22Rv1 (cell line): ENCODE data around the gene NFKB1.

Experiments used
- ZFX ChIP-seq: fragments of 450-650 bp; IDR thresholded peaks from 2 replicates; pipeline ENCODE4 v1.6.1; 2017; ENCODE audit warnings: antibody characterized with exemption, borderline replicate concordance
- TF ChIP-seq, protein P1 (sequence below): fragments of 450-650 bp; IDR thresholded peaks from 2 replicates; pipeline ENCODE4 v1.5.1; 2017; ENCODE audit warnings: mild to moderate bottlenecking

DNA sequence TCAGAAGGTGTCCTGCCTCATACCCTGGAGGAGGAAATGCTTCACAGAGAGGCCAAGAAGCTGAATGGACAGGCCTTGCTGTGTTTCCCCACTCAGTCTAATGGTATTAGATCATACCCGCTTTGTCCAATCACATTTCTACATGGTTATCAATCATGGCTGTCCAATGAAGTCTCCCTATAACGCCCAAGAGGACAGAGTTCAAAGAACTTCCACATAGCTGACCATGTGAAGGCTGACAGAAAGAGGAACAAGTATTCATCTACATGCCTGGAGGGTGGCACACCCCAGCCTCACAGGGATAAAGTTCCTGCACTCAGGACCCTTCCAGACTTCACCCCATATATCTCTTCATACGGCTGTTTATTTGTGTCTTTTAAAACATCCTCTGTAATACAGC, 136.2 kb downstream of the NFKB1 start:
- TF ChIP-seq, protein P1, sequence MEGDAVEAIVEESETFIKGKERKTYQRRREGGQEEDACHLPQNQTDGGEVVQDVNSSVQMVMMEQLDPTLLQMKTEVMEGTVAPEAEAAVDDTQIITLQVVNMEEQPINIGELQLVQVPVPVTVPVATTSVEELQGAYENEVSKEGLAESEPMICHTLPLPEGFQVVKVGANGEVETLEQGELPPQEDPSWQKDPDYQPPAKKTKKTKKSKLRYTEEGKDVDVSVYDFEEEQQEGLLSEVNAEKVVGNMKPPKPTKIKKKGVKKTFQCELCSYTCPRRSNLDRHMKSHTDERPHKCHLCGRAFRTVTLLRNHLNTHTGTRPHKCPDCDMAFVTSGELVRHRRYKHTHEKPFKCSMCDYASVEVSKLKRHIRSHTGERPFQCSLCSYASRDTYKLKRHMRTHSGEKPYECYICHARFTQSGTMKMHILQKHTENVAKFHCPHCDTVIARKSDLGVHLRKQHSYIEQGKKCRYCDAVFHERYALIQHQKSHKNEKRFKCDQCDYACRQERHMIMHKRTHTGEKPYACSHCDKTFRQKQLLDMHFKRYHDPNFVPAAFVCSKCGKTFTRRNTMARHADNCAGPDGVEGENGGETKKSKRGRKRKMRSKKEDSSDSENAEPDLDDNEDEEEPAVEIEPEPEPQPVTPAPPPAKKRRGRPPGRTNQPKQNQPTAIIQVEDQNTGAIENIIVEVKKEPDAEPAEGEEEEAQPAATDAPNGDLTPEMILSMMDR = no peak
- TF ChIP-seq ZFX = no peak
